GM18520 (cell line): ENCODE results near the gene DMRTB1.

Experiments
- ATAC-seq: cut with Tn5 transposase; IDR thresholded peaks from one replicate; pipeline ENCODE4 v1.9.1; 2021; ENCODE audit not compliant: unreplicated experiment

The DMRTB1 gene

GRCh38 chr1:53507116-53507820, 48.1 kb downstream of the DMRTB1 start:
- no peak for ATAC-seq

- ATAC-seq = no peak
Measured at GRCh38 chr1:53508056-53508990, 49.1 kb downstream of the DMRTB1 start.

- ATAC-seq = no peak
Measured at GRCh38 chr1:53508991-53509666, 49.9 kb downstream of the DMRTB1 start.

GRCh38 chr1:53509775-53510174, 50.6 kb downstream of the DMRTB1 start:
- no peak for ATAC-seq

GRCh38 chr1:53510215-53510614, 51.0 kb downstream of the DMRTB1 start:
- ATAC-seq = no peak

- ATAC-seq = no peak
Measured at GRCh38 chr1:53511323-53511932, 52.2 kb downstream of the DMRTB1 start.

GRCh38 chr1:53511933-53512806, 53.0 kb downstream of the DMRTB1 start:
- ATAC-seq = no peak

GRCh38 chr1:53512807-53513755, 53.9 kb downstream of the DMRTB1 start:
- ATAC-seq = no peak

GRCh38 chr1:53513846-53514245, 54.6 kb downstream of the DMRTB1 start:
- ATAC-seq = no peak

- ATAC-seq = no peak
Measured at GRCh38 chr1:53514436-53514835, 55.2 kb downstream of the DMRTB1 start.

- no peak for ATAC-seq
Measured at GRCh38 chr1:53516181-53516580, 57.0 kb downstream of the DMRTB1 start.
